Skeletal muscle satellite cell (primary cell): ENCODE data around the gene KIAA2012.

ENCODE experiments used
- H3K27me3 ChIP-seq: 2 replicates; pipeline ENCODE4 v1.7.0; 2013; ENCODE audit warnings: low read length; ENCODE audit not compliant: control insufficient read depth, insufficient read depth
- H3K36me3 ChIP-seq: 2 replicates; pipeline ENCODE4 v1.7.0; 2013; ENCODE audit warnings: mild to moderate bottlenecking, control low read depth, low read length; ENCODE audit not compliant: insufficient read depth
- H3K4me1 ChIP-seq: 2 replicates; pipeline ENCODE4 v1.7.0; 2013; ENCODE audit warnings: low read length; ENCODE audit not compliant: control insufficient read depth, insufficient read depth
- H3K4me2 ChIP-seq: 2 replicates; pipeline ENCODE4 v1.7.0; 2013; ENCODE audit warnings: mild to moderate bottlenecking, low read length
- H3K4me3 ChIP-seq: 2 replicates; pipeline ENCODE4 v1.7.0; 2013; ENCODE audit warnings: low read length
- H3K9ac ChIP-seq: 2 replicates; pipeline ENCODE4 v1.7.0; 2013; ENCODE audit warnings: mild to moderate bottlenecking, low read depth, low read length, moderate library complexity
- H3K9me3 ChIP-seq: replicated peaks from 2 replicates; pipeline ENCODE4 v1.7.0; 2013; ENCODE audit warnings: mild to moderate bottlenecking, control low read depth, low read length

Gene KIAA2012

GRCh38 chr2:202094426-202094986, 21.5 kb downstream of the KIAA2012 start:
- no peaks in the 10 kb centered on the region for H3K9me3 ChIP-seq

GRCh38 chr2:202095235-202095634, 22.2 kb downstream of the KIAA2012 start:
- no peak overlapping the region for H3K9ac ChIP-seq
- H3K9me3 ChIP-seq, result no peaks in the 10 kb centered on the region
- no peak overlapping the region for H3K4me2 ChIP-seq
- H3K36me3 ChIP-seq, result no peaks in the 10 kb centered on the region
- no peak overlapping the region for H3K4me3 ChIP-seq
- H3K27me3 ChIP-seq, result peaks cover 4% of the 10 kb centered on the region
- peaks cover 11% of the 10 kb centered on the region for H3K4me1 ChIP-seq

More at GRCh38 chr2:202094426-202094986, 21.5 kb downstream of the KIAA2012 start:
- no peak overlapping the region for H3K9ac ChIP-seq
- no peak overlapping the region for H3K4me2 ChIP-seq
- peaks cover 11% of the 10 kb centered on the region for H3K4me1 ChIP-seq
- no peaks in the 10 kb centered on the region for H3K36me3 ChIP-seq
- no peak overlapping the region for H3K4me3 ChIP-seq
- peaks cover 2% of the 10 kb centered on the region for H3K27me3 ChIP-seq

GRCh38 chr2:202096736-202097135, 23.7 kb downstream of the KIAA2012 start:
- Histone ChIP-seq H3K4me2 (no peak overlapping the region), H3K36me3 (no peaks in the 10 kb centered on the region), H3K4me3 (no peak overlapping the region), H3K9me3 (no peaks in the 10 kb centered on the region), H3K27me3 (peaks cover 8% of the 10 kb centered on the region), H3K9ac (no peak overlapping the region), H3K4me1 (peaks cover 3% of the 10 kb centered on the region)

- Histone ChIP-seq H3K4me1 (no peaks in the 10 kb centered on the region), H3K9ac (no peak overlapping the region), H3K4me2 (no peak overlapping the region), H3K36me3 (no peaks in the 10 kb centered on the region), H3K4me3 (no peak overlapping the region), H3K27me3 (peaks cover 8% of the 10 kb centered on the region), H3K9me3 (no peaks in the 10 kb centered on the region)
These were observed 25.2 kb downstream of the KIAA2012 start for GRCh38 chr2:202098291-202098690.

GRCh38 chr2:202099515-202099914, 26.5 kb downstream of the KIAA2012 start:
- H3K4me1 ChIP-seq, result no peaks in the 10 kb centered on the region
- no peaks in the 10 kb centered on the region for H3K9me3 ChIP-seq
- no peaks in the 10 kb centered on the region for H3K36me3 ChIP-seq
- peaks cover 8% of the 10 kb centered on the region for H3K27me3 ChIP-seq
- no peak overlapping the region for H3K4me2 ChIP-seq
- H3K4me3 ChIP-seq, result no peak overlapping the region
- no peak overlapping the region for H3K9ac ChIP-seq

GRCh38 chr2:202100176-202100575, 27.1 kb downstream of the KIAA2012 start:
- peaks cover 8% of the 10 kb centered on the region for H3K27me3 ChIP-seq
- no peak overlapping the region for H3K4me2 ChIP-seq
- no peaks in the 10 kb centered on the region for H3K4me1 ChIP-seq
- no peaks in the 10 kb centered on the region for H3K36me3 ChIP-seq
- H3K4me3 ChIP-seq, result no peak overlapping the region
- H3K9me3 ChIP-seq, result no peaks in the 10 kb centered on the region
- H3K9ac ChIP-seq, result no peak overlapping the region

GRCh38 chr2:202101026-202101579, 28.0 kb downstream of the KIAA2012 start:
- H3K27me3 ChIP-seq, result peaks cover 16% of the 10 kb centered on the region
- no peaks in the 10 kb centered on the region for H3K36me3 ChIP-seq
- H3K4me2 ChIP-seq, result no peak overlapping the region
- no peaks in the 10 kb centered on the region for H3K9me3 ChIP-seq
- H3K4me3 ChIP-seq, result no peak overlapping the region
- H3K9ac ChIP-seq, result no peak overlapping the region
- no peaks in the 10 kb centered on the region for H3K4me1 ChIP-seq

- no peak overlapping the region for H3K9ac ChIP-seq
- peaks cover 16% of the 10 kb centered on the region for H3K27me3 ChIP-seq
- no peak overlapping the region for H3K4me3 ChIP-seq
- H3K36me3 ChIP-seq, result no peaks in the 10 kb centered on the region
- no peak overlapping the region for H3K4me2 ChIP-seq
- no peaks in the 10 kb centered on the region for H3K4me1 ChIP-seq
- no peaks in the 10 kb centered on the region for H3K9me3 ChIP-seq
These were observed 29.5 kb downstream of the KIAA2012 start for GRCh38 chr2:202102425-202103000.

GRCh38 chr2:202104286-202104870, 31.3 kb downstream of the KIAA2012 start:
- Histone ChIP-seq H3K4me3 (no peak overlapping the region), H3K27me3 (peaks cover 16% of the 10 kb centered on the region), H3K4me1 (no peaks in the 10 kb centered on the region), H3K36me3 (no peaks in the 10 kb centered on the region), H3K4me2 (no peak overlapping the region), H3K9me3 (no peaks in the 10 kb centered on the region), H3K9ac (no peak overlapping the region)

- Histone ChIP-seq H3K4me1 (peaks cover 5% of the 10 kb centered on the region), H3K27me3 (peaks cover 16% of the 10 kb centered on the region), H3K36me3 (no peaks in the 10 kb centered on the region), H3K4me2 (no peak overlapping the region), H3K9me3 (no peaks in the 10 kb centered on the region), H3K9ac (no peak overlapping the region), H3K4me3 (no peak overlapping the region)
These were observed 32.0 kb downstream of the KIAA2012 start for GRCh38 chr2:202105025-202105424.

- Histone ChIP-seq H3K4me1 (peaks cover 10% of the 10 kb centered on the region), H3K4me3 (no peak overlapping the region), H3K4me2 (no peak overlapping the region), H3K27me3 (peaks cover 11% of the 10 kb centered on the region), H3K9ac (no peak overlapping the region), H3K36me3 (no peaks in the 10 kb centered on the region), H3K9me3 (no peaks in the 10 kb centered on the region)
These were observed 35.3 kb downstream of the KIAA2012 start for GRCh38 chr2:202108345-202108744.
